Measurements from ENCODE around the gene DOLPP1. TPM values are rescaled to one million over a fixed set of nuclear protein-coding genes. Genes with fewer than 3 reads are reported as not detected.

The DOLPP1 gene
- total RNA-seq, 1 experiment from 2014 or later = 27.3 TPM

DNA sequence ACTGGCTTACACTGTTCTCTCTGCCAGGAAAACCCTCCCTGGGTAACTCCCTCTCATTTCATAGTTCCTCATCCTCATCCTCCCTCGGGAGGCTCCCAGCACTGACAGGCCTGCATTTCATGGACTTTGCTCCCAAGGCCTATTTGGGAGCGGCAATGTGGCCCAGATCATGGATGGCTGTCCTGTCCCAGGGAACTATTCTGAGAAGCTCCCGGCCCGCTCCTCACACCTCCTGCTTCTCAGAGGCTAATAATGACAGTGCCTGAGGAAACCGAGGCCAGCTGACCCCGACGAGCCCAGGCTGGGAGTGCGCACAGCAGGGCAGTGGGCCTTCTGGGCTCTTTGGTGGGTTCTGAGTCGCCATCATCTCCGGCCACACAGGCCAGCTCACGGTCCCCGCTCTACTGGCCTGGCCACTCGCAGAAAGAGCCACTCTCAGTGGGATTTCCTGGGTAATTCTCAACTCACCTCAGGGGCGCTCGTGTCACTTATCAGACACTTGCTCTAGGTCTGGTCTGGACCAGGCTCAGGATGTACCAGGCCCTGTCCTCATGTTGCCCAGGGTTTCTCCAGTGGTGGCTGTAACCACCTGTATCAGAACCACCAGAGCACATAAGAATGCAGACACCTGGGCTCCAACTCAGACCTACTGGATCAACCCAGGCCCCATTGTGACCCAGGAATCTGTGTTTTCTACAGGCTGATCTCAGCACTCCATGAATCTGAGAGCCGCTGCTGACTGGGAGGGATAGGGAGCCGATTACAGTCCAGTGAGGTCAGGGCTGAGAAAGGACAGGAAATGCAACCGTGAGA lies 2.0 kb upstream of the DOLPP1 start:
- ChIA-PET POLR2A (ENCODE audit: unreplicated experiment) (no interaction called here), CTCF (no interaction called here)
- H3K79me2 ChIP-seq (ENCODE audit: low read length) = peaks cover 26% of the 10 kb centered on the region
- peaks cover 6% of the 10 kb centered on the region; the same call in 1 of the 2 replicates for H3K4me1 ChIP-seq (ENCODE audit: insufficient read depth, low read length)
- no TSS peak for BruUV-seq (replicated peaks)
- H3K9me3 ChIP-seq (ENCODE audit: low read length) = no peaks in the 10 kb centered on the region
- H2AFZ ChIP-seq (ENCODE audit: low read length) = no peak overlapping the region
- no peak overlapping the region for H3K4me3 ChIP-seq (ENCODE audit: low read length)
- H3K36me3 ChIP-seq (ENCODE audit: low read depth, low read length) = no peaks in the 10 kb centered on the region
- no peaks in the 10 kb centered on the region for H3K27me3 ChIP-seq (ENCODE audit: low read length)
- ATAC-seq (no peak), DNase-seq (no peak)
- intact Hi-C loops (cut with micrococcal nuclease) = no loop called here
- no peak for TF ChIP-seq CTCF (conservative IDR thresholded peaks at IDR 0.05; ENCODE audit: low read depth, low read length)
- TF ChIP-seq EZH2 (IDR thresholded peaks at IDR 0.05; ENCODE audit: low read length, unreplicated experiment) = no peak
- TF ChIP-seq EZH2phosphoT487 (IDR thresholded peaks at IDR 0.05; ENCODE audit: borderline replicate concordance, low read length) = no peak
- no peak overlapping the region for H3K4me2 ChIP-seq (ENCODE audit: low read length)
- no peak overlapping the region for H3K9ac ChIP-seq (ENCODE audit: low read length)
- H3K9me2 ChIP-seq (replicated peaks; ENCODE audit: low read length) = no peaks in the 10 kb centered on the region
- H4K20me1 ChIP-seq (ENCODE audit: low read length) = no peaks in the 10 kb centered on the region
- no peaks in the 10 kb centered on the region for H3F3A ChIP-seq (ENCODE audit: low read length, unreplicated experiment)
- H3K27ac ChIP-seq (ENCODE audit: low read length) = no peak overlapping the region

GRCh38 chr9:129079829-129080228 lies 1.1 kb upstream of the DOLPP1 start:
- POLR2A ChIA-PET (ENCODE audit: unreplicated experiment) = no interaction called here
- Histone ChIP-seq H4K20me1 (ENCODE audit: low read length) (no peaks in the 10 kb centered on the region), H3K4me1 (ENCODE audit: insufficient read depth, low read length) (peaks cover 6% of the 10 kb centered on the region; the same call in 1 of the 2 replicates), H3K9me3 (ENCODE audit: low read length) (no peaks in the 10 kb centered on the region), H3K36me3 (ENCODE audit: low read depth, low read length) (no peaks in the 10 kb centered on the region), H3K27ac (ENCODE audit: low read length) (no peak overlapping the region), H3K9me2 (replicated peaks; ENCODE audit: low read length) (no peaks in the 10 kb centered on the region), H3K4me2 (ENCODE audit: low read length) (peak overlapping the region; percentile 100), H3F3A (ENCODE audit: low read length, unreplicated experiment) (no peaks in the 10 kb centered on the region), H3K79me2 (ENCODE audit: low read length) (peaks cover 29% of the 10 kb centered on the region), H3K4me3 (ENCODE audit: low read length) (peak overlapping the region; percentile 88), H2AFZ (ENCODE audit: low read length) (peak overlapping the region; percentile 94), H3K27me3 (ENCODE audit: low read length) (no peaks in the 10 kb centered on the region), H3K9ac (ENCODE audit: low read length) (peak overlapping the region; percentile 63; the same call in 1 of the 2 replicates)
- no peak for DNase-seq
- CTCF ChIA-PET = interaction anchor here (1.0 kb wide), 1 partner anchor 52 kb away, joined by 4 read pairs; the partner anchor contains the start of gene SH3GLB2
- ATAC-seq = no peak
- intact Hi-C loops (cut with micrococcal nuclease) = loop anchor here (2.0 kb wide), 1 partner anchor 31 kb away; the partner anchor contains the start of genes CRAT and PTPA
- no TSS peak for BruUV-seq (replicated peaks)
- no peak for TF ChIP-seq CTCF (conservative IDR thresholded peaks at IDR 0.05; ENCODE audit: low read depth, low read length)
- no peak for TF ChIP-seq EZH2phosphoT487 (IDR thresholded peaks at IDR 0.05; ENCODE audit: borderline replicate concordance, low read length)
- no peak for TF ChIP-seq EZH2 (IDR thresholded peaks at IDR 0.05; ENCODE audit: low read length, unreplicated experiment)

- Histone ChIP-seq H3K79me2 (ENCODE audit: low read length) (peaks cover 29% of the 10 kb centered on the region), H3F3A (ENCODE audit: low read length, unreplicated experiment) (no peaks in the 10 kb centered on the region), H2AFZ (ENCODE audit: low read length) (peak overlapping the region; percentile 94), H3K9ac (ENCODE audit: low read length) (peak overlapping the region; percentile 63), H3K4me2 (ENCODE audit: low read length) (peak overlapping the region; percentile 100), H3K4me3 (ENCODE audit: low read length) (peak overlapping the region; percentile 88), H3K4me1 (ENCODE audit: insufficient read depth, low read length) (peaks cover 6% of the 10 kb centered on the region; the same call in 1 of the 2 replicates), H3K36me3 (ENCODE audit: low read depth, low read length) (no peaks in the 10 kb centered on the region), H3K9me2 (replicated peaks; ENCODE audit: low read length) (no peaks in the 10 kb centered on the region), H3K9me3 (ENCODE audit: low read length) (no peaks in the 10 kb centered on the region), H3K27me3 (ENCODE audit: low read length) (no peaks in the 10 kb centered on the region), H4K20me1 (ENCODE audit: low read length) (no peaks in the 10 kb centered on the region), H3K27ac (ENCODE audit: low read length) (no peak overlapping the region)
- BruUV-seq (replicated peaks) = TSS peak; percentile 62
- no peak for ATAC-seq
- ChIA-PET POLR2A (ENCODE audit: unreplicated experiment) (interaction anchor here (0.7 to 1.3 kb wide), 3 partner anchors 11 to 52 kb away, joined by 3 to 5 read pairs (median 4); partner anchors contain the start of gene SH3GLB2), CTCF (interaction anchor here (1.0 to 1.9 kb wide), 2 partner anchors 51 to 52 kb away, joined by 4 to 6 read pairs; partner anchors contain the start of gene SH3GLB2)
- intact Hi-C loops (cut with micrococcal nuclease) = loop anchor here (2.0 kb wide), 1 partner anchor 31 kb away; the partner anchor contains the start of genes CRAT and PTPA
- DNase-seq = no peak
- no peak for TF ChIP-seq CTCF (conservative IDR thresholded peaks at IDR 0.05; ENCODE audit: low read depth, low read length)
- no peak for TF ChIP-seq EZH2phosphoT487 (IDR thresholded peaks at IDR 0.05; ENCODE audit: borderline replicate concordance, low read length)
- no peak for TF ChIP-seq EZH2 (IDR thresholded peaks at IDR 0.05; ENCODE audit: low read length, unreplicated experiment)
Observed at GRCh38 chr9:129080298-129080600, 662 bp upstream of the DOLPP1 start.

Data from PC-3 (cell line).